Measurements from ENCODE around the gene KCTD3. TPM values are rescaled to one million over a fixed set of nuclear protein-coding genes. Genes with fewer than 3 reads are reported as not detected.

Gene KCTD3
- total RNA-seq, 1 experiment from 2014 or later, result 34.7 TPM

DNA sequence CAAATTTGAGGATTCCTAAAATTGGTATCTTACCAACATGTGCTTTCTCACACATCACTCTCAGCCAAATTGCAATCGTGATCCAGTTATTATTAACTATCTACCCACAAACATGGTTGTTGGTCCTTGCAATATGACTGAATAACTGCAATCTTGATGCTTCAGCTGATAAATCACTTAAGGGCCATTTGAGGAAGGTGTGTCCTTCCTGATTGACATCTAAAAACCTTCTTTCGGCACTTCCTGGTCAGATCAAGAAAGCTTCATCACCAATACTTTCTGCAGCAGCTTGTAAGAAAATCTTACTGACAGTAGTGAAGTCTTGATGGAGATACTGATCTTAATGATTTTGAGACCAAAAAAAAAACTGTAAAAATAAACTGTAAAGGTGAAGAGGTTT, 48.5 kb upstream of the KCTD3 start:
- H3K36me3 ChIP-seq (ENCODE audit: control insufficient read depth, insufficient read depth, low read length), result no peaks in the 10 kb centered on the region
- TF ChIP-seq, protein P1, sequence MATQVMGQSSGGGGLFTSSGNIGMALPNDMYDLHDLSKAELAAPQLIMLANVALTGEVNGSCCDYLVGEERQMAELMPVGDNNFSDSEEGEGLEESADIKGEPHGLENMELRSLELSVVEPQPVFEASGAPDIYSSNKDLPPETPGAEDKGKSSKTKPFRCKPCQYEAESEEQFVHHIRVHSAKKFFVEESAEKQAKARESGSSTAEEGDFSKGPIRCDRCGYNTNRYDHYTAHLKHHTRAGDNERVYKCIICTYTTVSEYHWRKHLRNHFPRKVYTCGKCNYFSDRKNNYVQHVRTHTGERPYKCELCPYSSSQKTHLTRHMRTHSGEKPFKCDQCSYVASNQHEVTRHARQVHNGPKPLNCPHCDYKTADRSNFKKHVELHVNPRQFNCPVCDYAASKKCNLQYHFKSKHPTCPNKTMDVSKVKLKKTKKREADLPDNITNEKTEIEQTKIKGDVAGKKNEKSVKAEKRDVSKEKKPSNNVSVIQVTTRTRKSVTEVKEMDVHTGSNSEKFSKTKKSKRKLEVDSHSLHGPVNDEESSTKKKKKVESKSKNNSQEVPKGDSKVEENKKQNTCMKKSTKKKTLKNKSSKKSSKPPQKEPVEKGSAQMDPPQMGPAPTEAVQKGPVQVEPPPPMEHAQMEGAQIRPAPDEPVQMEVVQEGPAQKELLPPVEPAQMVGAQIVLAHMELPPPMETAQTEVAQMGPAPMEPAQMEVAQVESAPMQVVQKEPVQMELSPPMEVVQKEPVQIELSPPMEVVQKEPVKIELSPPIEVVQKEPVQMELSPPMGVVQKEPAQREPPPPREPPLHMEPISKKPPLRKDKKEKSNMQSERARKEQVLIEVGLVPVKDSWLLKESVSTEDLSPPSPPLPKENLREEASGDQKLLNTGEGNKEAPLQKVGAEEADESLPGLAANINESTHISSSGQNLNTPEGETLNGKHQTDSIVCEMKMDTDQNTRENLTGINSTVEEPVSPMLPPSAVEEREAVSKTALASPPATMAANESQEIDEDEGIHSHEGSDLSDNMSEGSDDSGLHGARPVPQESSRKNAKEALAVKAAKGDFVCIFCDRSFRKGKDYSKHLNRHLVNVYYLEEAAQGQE (IDR thresholded peaks at IDR 0.05; ENCODE audit: insufficient read depth in 1 of 2, low read depth in 2 of 2, low read length in 1 of 2), result no peak
- TF ChIP-seq, protein P2, sequence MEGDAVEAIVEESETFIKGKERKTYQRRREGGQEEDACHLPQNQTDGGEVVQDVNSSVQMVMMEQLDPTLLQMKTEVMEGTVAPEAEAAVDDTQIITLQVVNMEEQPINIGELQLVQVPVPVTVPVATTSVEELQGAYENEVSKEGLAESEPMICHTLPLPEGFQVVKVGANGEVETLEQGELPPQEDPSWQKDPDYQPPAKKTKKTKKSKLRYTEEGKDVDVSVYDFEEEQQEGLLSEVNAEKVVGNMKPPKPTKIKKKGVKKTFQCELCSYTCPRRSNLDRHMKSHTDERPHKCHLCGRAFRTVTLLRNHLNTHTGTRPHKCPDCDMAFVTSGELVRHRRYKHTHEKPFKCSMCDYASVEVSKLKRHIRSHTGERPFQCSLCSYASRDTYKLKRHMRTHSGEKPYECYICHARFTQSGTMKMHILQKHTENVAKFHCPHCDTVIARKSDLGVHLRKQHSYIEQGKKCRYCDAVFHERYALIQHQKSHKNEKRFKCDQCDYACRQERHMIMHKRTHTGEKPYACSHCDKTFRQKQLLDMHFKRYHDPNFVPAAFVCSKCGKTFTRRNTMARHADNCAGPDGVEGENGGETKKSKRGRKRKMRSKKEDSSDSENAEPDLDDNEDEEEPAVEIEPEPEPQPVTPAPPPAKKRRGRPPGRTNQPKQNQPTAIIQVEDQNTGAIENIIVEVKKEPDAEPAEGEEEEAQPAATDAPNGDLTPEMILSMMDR (IDR thresholded peaks at IDR 0.05), result no peak
- no peak for TF ChIP-seq TCF7L2 (IDR thresholded peaks at IDR 0.05; ENCODE audit: low read depth, low read length)
- no peak for TF ChIP-seq POLR2AphosphoS5 (IDR thresholded peaks at IDR 0.05; ENCODE audit: low read depth, low read length)
- TF ChIP-seq SIN3A (IDR thresholded peaks at IDR 0.05; ENCODE audit: borderline replicate concordance, insufficient read depth, low read depth, low read length), result no peak
- intact Hi-C loops (cut with micrococcal nuclease; ENCODE audit: unreplicated experiment) (no loop called here), in situ Hi-C loops (cut with HindIII; ENCODE audit: low pct_unique_long_range_greater_than_20kb, low sequenced_read_pairs) (no loop called here)
- DNase-seq (ENCODE audit: low read depth, low spot score) (no peak), ATAC-seq (no peak)
- POLR2A ChIA-PET, result no interaction called here
- no peaks in the 10 kb centered on the region for H3K4me1 ChIP-seq (ENCODE audit: control insufficient read depth, insufficient read depth, low read length)
- H3K9me3 ChIP-seq (ENCODE audit: control insufficient read depth, insufficient read depth, low read depth, low read length), result no peaks in the 10 kb centered on the region
- no peak overlapping the region for H3K4me3 ChIP-seq (ENCODE audit: low read depth in 2 of 2, low read length in 2 of 2)
- CTCF ChIA-PET, result no interaction called here
- BruUV-seq (replicated peaks), result no TSS peak
- H3K27ac ChIP-seq (ENCODE audit: low read length), result no peak overlapping the region
- no peaks in the 10 kb centered on the region for H3K27me3 ChIP-seq (ENCODE audit: control insufficient read depth, insufficient read depth, low read length)

DNA sequence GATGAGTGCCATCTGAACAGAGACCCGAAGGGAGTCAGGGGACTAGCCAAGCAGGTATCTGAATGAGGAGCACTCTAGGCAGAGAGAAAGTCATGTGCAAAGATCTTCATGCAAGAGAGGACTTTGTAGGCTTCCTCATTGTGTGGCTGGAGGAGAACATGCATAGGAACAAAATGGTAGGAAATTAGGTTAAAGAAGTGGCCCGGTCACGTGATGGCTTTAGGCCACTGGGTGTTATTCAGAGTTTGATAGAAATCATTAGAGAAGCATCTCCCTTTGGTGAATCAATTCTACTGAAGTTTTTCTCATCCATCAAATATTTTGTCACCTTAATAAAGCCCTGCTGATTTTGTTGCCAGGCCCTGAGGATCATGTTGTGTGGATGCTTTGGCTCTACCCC, 45.8 kb upstream of the KCTD3 start:
- Histone ChIP-seq H3K36me3 (ENCODE audit: control insufficient read depth, insufficient read depth, low read length) (no peaks in the 10 kb centered on the region), H3K4me1 (ENCODE audit: control insufficient read depth, insufficient read depth, low read length) (no peaks in the 10 kb centered on the region), H3K4me3 (ENCODE audit: low read depth in 2 of 2, low read length in 2 of 2) (no peak overlapping the region), H3K27me3 (ENCODE audit: control insufficient read depth, insufficient read depth, low read length) (no peaks in the 10 kb centered on the region), H3K9me3 (ENCODE audit: control insufficient read depth, insufficient read depth, low read depth, low read length) (no peaks in the 10 kb centered on the region), H3K27ac (ENCODE audit: low read length) (no peak overlapping the region)
- no peak for ATAC-seq
- CTCF ChIA-PET, result no interaction called here
- no peak for DNase-seq (ENCODE audit: low read depth, low spot score)
- TF ChIP-seq, protein P1 (IDR thresholded peaks at IDR 0.05; ENCODE audit: insufficient read depth in 1 of 2, low read depth in 2 of 2, low read length in 1 of 2), result no peak
- TF ChIP-seq, protein P2 (IDR thresholded peaks at IDR 0.05), result no peak
- no peak for TF ChIP-seq TCF7L2 (IDR thresholded peaks at IDR 0.05; ENCODE audit: low read depth, low read length)
- no peak for TF ChIP-seq SIN3A (IDR thresholded peaks at IDR 0.05; ENCODE audit: borderline replicate concordance, insufficient read depth, low read depth, low read length)
- no peak for TF ChIP-seq POLR2AphosphoS5 (IDR thresholded peaks at IDR 0.05; ENCODE audit: low read depth, low read length)
- intact Hi-C loops (cut with micrococcal nuclease; ENCODE audit: unreplicated experiment), result loop anchor here (10.0 kb wide), 3 partner anchors 336 to 716 kb away; no protein-coding TSS in a partner anchor
- POLR2A ChIA-PET, result no interaction called here
- in situ Hi-C loops (cut with HindIII; ENCODE audit: low pct_unique_long_range_greater_than_20kb, low sequenced_read_pairs), result no loop called here
- no TSS peak for BruUV-seq (replicated peaks)
